GM12878 (cell line): ENCODE results near the gene MSANTD2. TPM values are rescaled to one million over a fixed set of nuclear protein-coding genes. Genes with fewer than 3 reads are reported as not detected.

Experiments
- ATAC-seq: fragments of 200-7000 bp; cut with Tn5 transposase; 3 replicates; pipeline ENCODE4 v1.9.1; 2020; ENCODE audit warnings: mild to moderate bottlenecking, moderate library complexity
- BruUV-seq: library from RNA; stranded (reverse); fragments of 400-500 nt; replicated peaks from 2 replicates; lab custom pipeline; 2021; lab: Mats Ljungman, UMichigan
- CTCF ChIA-PET: fragments of 300-600 bp; sonication (Branson Sonifier 250); formaldehyde crosslinking; extraction: SDS; loops from one replicate; lab custom pipeline; 2021; ENCODE audit warnings: inconsistent platforms; lab: Yijun Ruan, JAX
- POLR2A ChIA-PET: fragments of 350-600 bp; formaldehyde crosslinking; extraction: SDS; loops from one replicate; lab custom pipeline; 2021; ENCODE audit warnings: inconsistent platforms; lab: Charles Lee
- RAD21 ChIA-PET: fragments of 300-600 bp; sonication (Branson Sonifier 250); formaldehyde crosslinking; loops from one replicate; lab custom pipeline; 2023; ENCODE audit warnings: antibody characterized with exemption; ENCODE audit not compliant: unreplicated experiment; lab: Charles Lee
- SMC1A ChIA-PET: fragments of 300-600 bp; sonication (Branson Sonifier 250); formaldehyde crosslinking; loops from one replicate; lab custom pipeline; 2023; ENCODE audit not compliant: unreplicated experiment, uncharacterized antibody; lab: Charles Lee
- DNase-seq: peaks from one replicate; pipeline ENCODE4 v3.0.0-alpha.2; 2011; ENCODE audit warnings: low read depth, low spot score
- FAIRE-seq: peaks from 3 replicates; lab custom pipeline; 2011; peaks lifted over from hg19 to GRCh38; lab: Jason Lieb, UNC
- H2AFZ ChIP-seq: 2 replicates; pipeline ENCODE4 v1.6.0; 2011; ENCODE audit warnings: low read depth, low read length, control low read depth; ENCODE audit not compliant: control insufficient read depth
- H3K27ac ChIP-seq: 2 replicates; pipeline ENCODE4 v1.5.1; 2011; ENCODE audit warnings: control low read depth; ENCODE audit not compliant: control insufficient read depth, insufficient read depth
- H3K27me3 ChIP-seq, 2 experiments: replicated peaks in 1 of 2; 2 replicates each; pipeline versions ENCODE4 v1.6.0 to v1.6.1; 2011; ENCODE audit warnings: low read length in 1 of 2; ENCODE audit not compliant: control insufficient read depth in 2 of 2, insufficient read depth in 2 of 2
- H3K36me3 ChIP-seq, 2 experiments: 2 replicates each; pipeline ENCODE4 v1.5.1; 2011; ENCODE audit warnings: low read length in 1 of 2; ENCODE audit not compliant: control insufficient read depth in 2 of 2, insufficient read depth in 2 of 2
- H3K4me1 ChIP-seq: 2 replicates; pipeline ENCODE4 v1.6.1; 2011; ENCODE audit warnings: mild to moderate bottlenecking, low read length, moderate library complexity, mixed read lengths; ENCODE audit not compliant: control insufficient read depth, insufficient read depth
- H3K4me2 ChIP-seq: 2 replicates; pipeline ENCODE4 v1.6.0; 2011; ENCODE audit warnings: control low read depth; ENCODE audit not compliant: control insufficient read depth, insufficient read depth
- H3K4me3 ChIP-seq: fragments of 200-600 bp; sonication (generic); 2 replicates; pipeline ENCODE4 v1.5.1; 2016
- H3K79me2 ChIP-seq: 2 replicates; pipeline ENCODE4 v1.6.0; 2011; ENCODE audit warnings: low read length; ENCODE audit not compliant: control insufficient read depth, insufficient read depth
- H3K9ac ChIP-seq: 2 replicates; pipeline ENCODE4 v1.8.0; 2011; ENCODE audit warnings: low read length, control low read depth, mixed read lengths; ENCODE audit not compliant: control insufficient read depth, insufficient read depth
- H3K9me3 ChIP-seq: replicated peaks from 3 replicates; pipeline ENCODE4 v1.5.1; 2011; ENCODE audit warnings: mild to moderate bottlenecking, low read length; ENCODE audit not compliant: control insufficient read depth, insufficient read depth
- H4K20me1 ChIP-seq: 2 replicates; pipeline ENCODE4 v1.6.0; 2011; ENCODE audit not compliant: control insufficient read depth, insufficient read depth
- ASH2L ChIP-seq: fragments of 300-600, 200-600 bp; sonication (generic); IDR thresholded peaks from 2 replicates; pipeline ENCODE4 v1.6.1; 2017; ENCODE audit warnings: low read depth, mild to moderate bottlenecking, borderline replicate concordance
- IRF4 ChIP-seq: IDR thresholded peaks from 2 replicates; pipeline ENCODE4 v1.6.1; 2011; ENCODE audit warnings: low read depth, low read length
- LARP7 ChIP-seq: fragments of 450-650 bp; IDR thresholded peaks from 2 replicates; pipeline ENCODE4 v1.6.1; 2017; ENCODE audit warnings: mild to moderate bottlenecking
- PAX5 ChIP-seq: IDR thresholded peaks from 2 replicates; pipeline ENCODE4 v1.6.1; 2011; ENCODE audit warnings: low read depth, low read length, borderline replicate concordance
- SREBF2 ChIP-seq: IDR thresholded peaks from 2 replicates; pipeline ENCODE4 v1.6.1; 2012; ENCODE audit warnings: mild to moderate bottlenecking, low read length
- SRF ChIP-seq, 2 experiments: IDR thresholded peaks; 2 replicates each; pipeline ENCODE4 v1.6.1; 2011; ENCODE audit warnings: low read depth in 2 of 2, low read length in 2 of 2, mild to moderate bottlenecking in 1 of 2, moderate library complexity in 1 of 2
- YY1 ChIP-seq: IDR thresholded peaks from 2 replicates; pipeline ENCODE4 v1.6.1; 2011; ENCODE audit warnings: low read depth, mild to moderate bottlenecking, low read length
- WGBS: methylation state at CpG from one replicate; pipeline ENCODE4 v1.1.6; 2016; ENCODE audit warnings: low lambda C conversion rate; ENCODE audit not compliant: insufficient replicate concordance, insufficient coverage; ENCODE audit errors: missing lambda C conversion rate; 5-methylcytosine and 5-hydroxymethylcytosine counted together
- in situ Hi-C: fragments of 300-500 bp; cut with MboI; formaldehyde crosslinking; loops from 9 replicates; pipeline ENCODE4 v1.14.3; 2018; ENCODE audit warnings: mixed read lengths
- intact Hi-C: fragments of 100-400 bp; cut with micrococcal nuclease; formaldehyde crosslinking; loops from one replicate; pipeline ENCODE4 v1.14.2; 2022; ENCODE audit not compliant: unreplicated experiment
- polyA plus RNA-seq, 11 experiments: library from polyadenylated mRNA; depleted of rRNA in 4 of 11; unstranded in 6 of 11; stranded (reverse) in 5 of 11; fragments of >200 nt; fragmentation: Nextera tagmentation in 4 of 11; fragmentation: Illumina TruSeq in 1 of 11; extraction: Ambion mirVana in 4 of 11; extraction: Trizol in 1 of 11; gene quantifications; 1 replicate in 1 of 11; 2 replicates in 10 of 11; pipeline versions ENCODE4 v1.2.1 to v1.2.3, GENCODE V29; 2011 to 2016; ENCODE audit warnings: inconsistent platforms in 2 of 11, missing spikeins in 2 of 11, low read depth in 1 of 11
- total RNA-seq, 4 experiments: library from RNA; depleted of rRNA in 3 of 4; stranded (reverse); fragments of >200 nt in 3 of 4; fragmentation: Illumina TruSeq in 1 of 4; extraction: Trizol in 1 of 4; gene quantifications; 2 replicates each; pipeline versions ENCODE4 v1.2.1 to v1.2.3, GENCODE V29; 2013 to 2021
- TF ChIP-seq, protein P1 (sequence below): IDR thresholded peaks from 2 replicates; pipeline ENCODE4 v1.6.1; 2011; ENCODE audit warnings: mild to moderate bottlenecking, low read depth, low read length, moderate library complexity; ENCODE audit not compliant: insufficient replicate concordance
- TF ChIP-seq, protein P2 (sequence below): fragments of 450-650 bp; formaldehyde crosslinking; IDR thresholded peaks from 2 replicates; pipeline ENCODE4 v1.4.0; 2020; ENCODE audit warnings: mild to moderate bottlenecking, moderate library complexity

Gene MSANTD2
- total and polyA plus RNA-seq, 10 of the 15 experiments (the other 5 are each of a cell fraction or from before 2014, with no cell fraction given), result 3.0 to 12.4 (median 8.0) TPM

DNA sequence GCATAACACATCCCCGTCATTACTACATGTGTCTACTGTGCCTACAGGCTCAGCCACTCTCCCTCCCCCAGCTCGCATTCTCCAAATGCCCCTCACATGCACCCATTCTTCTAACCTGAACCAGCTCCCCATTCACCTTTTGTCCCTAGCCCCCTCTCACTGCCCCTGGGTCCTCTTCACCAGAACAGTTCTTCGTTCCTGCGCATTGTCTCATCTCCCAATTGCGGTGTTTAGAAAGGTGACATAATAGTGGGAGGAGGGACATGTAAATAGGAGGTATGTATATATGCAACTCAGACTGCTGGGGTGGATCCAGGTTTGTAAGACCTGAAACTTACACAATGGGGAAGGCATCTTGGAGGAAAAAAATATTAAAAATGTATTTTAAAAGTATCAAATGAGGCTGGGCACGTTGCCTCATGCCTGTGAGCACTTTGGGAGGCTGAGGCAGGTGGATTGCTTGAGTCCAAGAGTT is 43.4 kb downstream of the MSANTD2 start:
- H3K4me1 ChIP-seq, result peaks cover 18% of the 10 kb centered on the region
- no peak overlapping the region for H3K9ac ChIP-seq
- no peak for TF ChIP-seq LARP7
- TF ChIP-seq, protein P1, sequence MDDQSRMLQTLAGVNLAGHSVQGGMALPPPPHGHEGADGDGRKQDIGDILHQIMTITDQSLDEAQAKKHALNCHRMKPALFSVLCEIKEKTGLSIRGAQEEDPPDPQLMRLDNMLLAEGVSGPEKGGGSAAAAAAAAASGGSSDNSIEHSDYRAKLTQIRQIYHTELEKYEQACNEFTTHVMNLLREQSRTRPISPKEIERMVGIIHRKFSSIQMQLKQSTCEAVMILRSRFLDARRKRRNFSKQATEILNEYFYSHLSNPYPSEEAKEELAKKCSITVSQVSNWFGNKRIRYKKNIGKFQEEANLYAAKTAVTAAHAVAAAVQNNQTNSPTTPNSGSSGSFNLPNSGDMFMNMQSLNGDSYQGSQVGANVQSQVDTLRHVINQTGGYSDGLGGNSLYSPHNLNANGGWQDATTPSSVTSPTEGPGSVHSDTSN, result no peak
- no peak for TF ChIP-seq SREBF2
- TF ChIP-seq YY1, result no peak
- no peak for TF ChIP-seq ASH2L
- no peak for TF ChIP-seq SRF (IDR thresholded peaks at IDR 0.05; ENCODE audit: low read depth in 2 of 2, low read length in 2 of 2)
- TF ChIP-seq, protein P2, sequence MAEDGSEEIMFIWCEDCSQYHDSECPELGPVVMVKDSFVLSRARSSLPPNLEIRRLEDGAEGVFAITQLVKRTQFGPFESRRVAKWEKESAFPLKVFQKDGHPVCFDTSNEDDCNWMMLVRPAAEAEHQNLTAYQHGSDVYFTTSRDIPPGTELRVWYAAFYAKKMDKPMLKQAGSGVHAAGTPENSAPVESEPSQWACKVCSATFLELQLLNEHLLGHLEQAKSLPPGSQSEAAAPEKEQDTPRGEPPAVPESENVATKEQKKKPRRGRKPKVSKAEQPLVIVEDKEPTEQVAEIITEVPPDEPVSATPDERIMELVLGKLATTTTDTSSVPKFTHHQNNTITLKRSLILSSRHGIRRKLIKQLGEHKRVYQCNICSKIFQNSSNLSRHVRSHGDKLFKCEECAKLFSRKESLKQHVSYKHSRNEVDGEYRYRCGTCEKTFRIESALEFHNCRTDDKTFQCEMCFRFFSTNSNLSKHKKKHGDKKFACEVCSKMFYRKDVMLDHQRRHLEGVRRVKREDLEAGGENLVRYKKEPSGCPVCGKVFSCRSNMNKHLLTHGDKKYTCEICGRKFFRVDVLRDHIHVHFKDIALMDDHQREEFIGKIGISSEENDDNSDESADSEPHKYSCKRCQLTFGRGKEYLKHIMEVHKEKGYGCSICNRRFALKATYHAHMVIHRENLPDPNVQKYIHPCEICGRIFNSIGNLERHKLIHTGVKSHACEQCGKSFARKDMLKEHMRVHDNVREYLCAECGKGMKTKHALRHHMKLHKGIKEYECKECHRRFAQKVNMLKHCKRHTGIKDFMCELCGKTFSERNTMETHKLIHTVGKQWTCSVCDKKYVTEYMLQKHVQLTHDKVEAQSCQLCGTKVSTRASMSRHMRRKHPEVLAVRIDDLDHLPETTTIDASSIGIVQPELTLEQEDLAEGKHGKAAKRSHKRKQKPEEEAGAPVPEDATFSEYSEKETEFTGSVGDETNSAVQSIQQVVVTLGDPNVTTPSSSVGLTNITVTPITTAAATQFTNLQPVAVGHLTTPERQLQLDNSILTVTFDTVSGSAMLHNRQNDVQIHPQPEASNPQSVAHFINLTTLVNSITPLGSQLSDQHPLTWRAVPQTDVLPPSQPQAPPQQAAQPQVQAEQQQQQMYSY (CRISPR knock-in tag), result no peak
- TF ChIP-seq PAX5, result no peak
- no peak for TF ChIP-seq IRF4
- intact Hi-C loops (no loop called here), in situ Hi-C loops (no loop called here)
- H3K79me2 ChIP-seq, result peaks cover 44% of the 10 kb centered on the region
- H2AFZ ChIP-seq, result no peak overlapping the region
- RAD21 ChIA-PET, result interaction anchor here (1.8 kb wide), 1 partner anchor 10 kb away, joined by 6 read pairs; no protein-coding TSS in a partner anchor
- ATAC-seq (no peak), FAIRE-seq (no peak), DNase-seq (no peak)
- no peak overlapping the region for H3K27ac ChIP-seq
- POLR2A ChIA-PET, result interaction anchor here (0.7 kb wide), 1 partner anchor 15 kb away, joined by 4 read pairs; no protein-coding TSS in a partner anchor
- 60% methylated on average over 6 of the region's 6 CpGs for WGBS
- no TSS peak for BruUV-seq
- no peaks in the 10 kb centered on the region for H3K27me3 ChIP-seq
- H3K36me3 ChIP-seq, result no peaks in the 10 kb centered on the region; a peak in 1 of 4 replicates
- H3K9me3 ChIP-seq, result no peaks in the 10 kb centered on the region
- H4K20me1 ChIP-seq, result no peaks in the 10 kb centered on the region
- SMC1A ChIA-PET, result interaction anchor here (0.8 to 8.8 kb wide), 4 partner anchors 33 to 85 kb away, joined by 3 to 93 read pairs (median 8); partner anchors contain the start of genes SIAE and SPA17
- no peak overlapping the region for H3K4me3 ChIP-seq
- CTCF ChIA-PET, result interaction anchor here (0.6 to 16.3 kb wide), 3 partner anchors 13 to 56 kb away, joined by 5 to 272 read pairs (median 202); partner anchors contain the start of genes MSANTD2 and NRGN
- H3K4me2 ChIP-seq, result no peak overlapping the region
